Smooth muscle cell (in vitro differentiated cells): ENCODE data around the gene MLIP. TPM values are rescaled to one million over a fixed set of nuclear protein-coding genes. Genes with fewer than 3 reads are reported as not detected.

Source experiments
- DNase-seq: peaks from one replicate; lab custom pipeline; 2025; ENCODE audit not compliant: unreplicated experiment; lab: John Stamatoyannopoulos, UW
- H2AFZ ChIP-seq: fragments of 200-600 bp; sonication (generic); 2 replicates; pipeline ENCODE4 v1.6.0; 2016; ENCODE audit warnings: antibody characterized with exemption, low read depth, mild to moderate bottlenecking
- H3F3A ChIP-seq: fragments of 200-600 bp; sonication (generic); 2 replicates; pipeline ENCODE4 v1.6.0; 2017; ENCODE audit warnings: antibody characterized with exemption, low read depth
- H3K27ac ChIP-seq: fragments of 200-600 bp; sonication (generic); 2 replicates; pipeline ENCODE4 v1.5.1; 2016; ENCODE audit warnings: low read depth, mild to moderate bottlenecking
- H3K27me3 ChIP-seq: fragments of 200-600 bp; sonication (generic); 2 replicates; pipeline ENCODE4 v1.6.1; 2016; ENCODE audit warnings: low read depth, mild to moderate bottlenecking
- H3K36me3 ChIP-seq: fragments of 200-600 bp; sonication (generic); 2 replicates; pipeline ENCODE4 v1.5.1; 2016; ENCODE audit warnings: low read depth
- H3K4me1 ChIP-seq: fragments of 200-600 bp; sonication (generic); 2 replicates; pipeline ENCODE4 v1.5.1; 2016; ENCODE audit warnings: low read depth
- H3K4me2 ChIP-seq: fragments of 200-600 bp; sonication (generic); 2 replicates; pipeline ENCODE4 v1.6.0; 2016; ENCODE audit warnings: mild to moderate bottlenecking
- H3K4me3 ChIP-seq: fragments of 200-600 bp; sonication (generic); 2 replicates; pipeline ENCODE4 v1.5.1; 2016; ENCODE audit warnings: mild to moderate bottlenecking
- H3K79me2 ChIP-seq: fragments of 200-600 bp; sonication (generic); 2 replicates; pipeline ENCODE4 v1.6.0; 2016; ENCODE audit warnings: low read depth, mild to moderate bottlenecking
- H3K9ac ChIP-seq: fragments of 200-600 bp; sonication (generic); 2 replicates; pipeline ENCODE4 v1.6.0; 2016; ENCODE audit warnings: low read depth
- H3K9me3 ChIP-seq: fragments of 200-600 bp; sonication (generic); replicated peaks from 2 replicates; pipeline ENCODE4 v1.5.1; 2016; ENCODE audit warnings: low read depth
- H4K20me1 ChIP-seq: fragments of 200-600 bp; sonication (generic); 2 replicates; pipeline ENCODE4 v1.6.0; 2016; ENCODE audit warnings: low read depth
- WGBS: methylation state at CpG from one replicate; pipeline ENCODE4 v1.1.7; 2016; ENCODE audit warnings: low lambda C conversion rate; 5-methylcytosine and 5-hydroxymethylcytosine counted together
- polyA plus RNA-seq: library from polyadenylated mRNA; unstranded; fragments of >200 nt; fragmentation: Nextera tagmentation; extraction: Ambion mirVana; gene quantifications from 2 replicates; pipeline ENCODE4 v1.2.1, GENCODE V29; 2016
- total RNA-seq: library from RNA; depleted of rRNA; stranded (reverse); fragments of >200 nt; gene quantifications from 2 replicates; pipeline ENCODE4 v1.2.3, GENCODE V29; 2014
- TF ChIP-seq, protein P1 (sequence below): fragments of 200-600 bp; sonication (generic); IDR thresholded peaks from 2 replicates; pipeline ENCODE4 v1.5.1; 2017; ENCODE audit warnings: borderline replicate concordance, mild to moderate bottlenecking, antibody characterized with exemption; ENCODE audit not compliant: insufficient read depth, poor library complexity, severe bottlenecking

Gene MLIP
- total and polyA plus RNA-seq, 2 experiments from 2014 or later: not detected

- H3K27ac ChIP-seq: no peak overlapping the region
- H4K20me1 ChIP-seq: no peaks in the 10 kb centered on the region
- H3K4me3 ChIP-seq: no peak overlapping the region
- H2AFZ ChIP-seq: no peak overlapping the region
- no peaks in the 10 kb centered on the region for H3K27me3 ChIP-seq
- DNase-seq: no peak
- H3K4me1 ChIP-seq: peaks cover 4% of the 10 kb centered on the region
- H3F3A ChIP-seq: no peaks in the 10 kb centered on the region
- H3K9me3 ChIP-seq: no peaks in the 10 kb centered on the region
- no peak overlapping the region for H3K9ac ChIP-seq
- H3K36me3 ChIP-seq: no peaks in the 10 kb centered on the region
- H3K79me2 ChIP-seq: no peaks in the 10 kb centered on the region
- WGBS: 94% methylated on average over 6 of the region's 6 CpGs
- TF ChIP-seq, protein P1, sequence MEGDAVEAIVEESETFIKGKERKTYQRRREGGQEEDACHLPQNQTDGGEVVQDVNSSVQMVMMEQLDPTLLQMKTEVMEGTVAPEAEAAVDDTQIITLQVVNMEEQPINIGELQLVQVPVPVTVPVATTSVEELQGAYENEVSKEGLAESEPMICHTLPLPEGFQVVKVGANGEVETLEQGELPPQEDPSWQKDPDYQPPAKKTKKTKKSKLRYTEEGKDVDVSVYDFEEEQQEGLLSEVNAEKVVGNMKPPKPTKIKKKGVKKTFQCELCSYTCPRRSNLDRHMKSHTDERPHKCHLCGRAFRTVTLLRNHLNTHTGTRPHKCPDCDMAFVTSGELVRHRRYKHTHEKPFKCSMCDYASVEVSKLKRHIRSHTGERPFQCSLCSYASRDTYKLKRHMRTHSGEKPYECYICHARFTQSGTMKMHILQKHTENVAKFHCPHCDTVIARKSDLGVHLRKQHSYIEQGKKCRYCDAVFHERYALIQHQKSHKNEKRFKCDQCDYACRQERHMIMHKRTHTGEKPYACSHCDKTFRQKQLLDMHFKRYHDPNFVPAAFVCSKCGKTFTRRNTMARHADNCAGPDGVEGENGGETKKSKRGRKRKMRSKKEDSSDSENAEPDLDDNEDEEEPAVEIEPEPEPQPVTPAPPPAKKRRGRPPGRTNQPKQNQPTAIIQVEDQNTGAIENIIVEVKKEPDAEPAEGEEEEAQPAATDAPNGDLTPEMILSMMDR: no peak
- no peak overlapping the region for H3K4me2 ChIP-seq
Observed at GRCh38 chr6:54098450-54099044, 12.7 kb upstream of the MLIP start.

GRCh38 chr6:54099225-54099624 lies 12.0 kb upstream of the MLIP start:
- no peak overlapping the region for H3K4me2 ChIP-seq
- no peaks in the 10 kb centered on the region for H3F3A ChIP-seq
- no peak overlapping the region for H3K9ac ChIP-seq
- TF ChIP-seq, protein P1: no peak
- no peaks in the 10 kb centered on the region for H3K9me3 ChIP-seq
- H4K20me1 ChIP-seq: no peaks in the 10 kb centered on the region
- DNase-seq: no peak
- H3K79me2 ChIP-seq: no peaks in the 10 kb centered on the region
- H3K4me1 ChIP-seq: peaks cover 4% of the 10 kb centered on the region
- no peak overlapping the region for H3K4me3 ChIP-seq
- H3K36me3 ChIP-seq: no peaks in the 10 kb centered on the region
- H3K27me3 ChIP-seq: no peaks in the 10 kb centered on the region
- 94% methylated on average over 3 of the region's 3 CpGs for WGBS
- no peak overlapping the region for H2AFZ ChIP-seq
- no peak overlapping the region for H3K27ac ChIP-seq

DNA sequence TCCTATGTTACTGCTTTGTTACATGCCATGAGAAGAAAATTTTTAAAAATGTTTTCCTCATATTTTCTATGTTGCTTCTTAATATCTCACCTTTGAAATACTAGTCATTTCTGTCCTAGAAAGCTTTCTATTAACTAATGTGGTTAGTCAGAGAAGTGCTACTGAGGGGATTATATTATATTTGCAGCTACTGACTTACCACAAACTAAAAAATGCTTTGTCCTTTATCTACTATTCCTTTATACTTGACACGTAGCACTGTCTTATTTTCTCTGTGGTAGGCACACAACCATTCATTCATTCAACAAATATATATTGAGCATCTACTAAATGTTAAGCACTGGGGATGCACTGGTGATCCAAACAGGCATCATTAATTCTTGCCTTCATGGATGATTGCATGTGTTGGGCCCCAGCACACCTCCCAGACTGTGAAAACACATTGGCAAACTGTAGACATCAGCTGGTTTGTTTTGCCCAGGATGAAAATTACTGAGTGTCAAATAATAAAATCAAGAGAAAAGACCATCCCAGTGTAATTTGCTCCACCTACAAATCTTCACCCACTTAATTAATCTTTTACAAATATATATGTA lies 10.7 kb upstream of the MLIP start:
- Histone ChIP-seq H4K20me1 (no peaks in the 10 kb centered on the region), H3K9me3 (no peaks in the 10 kb centered on the region), H3K36me3 (no peaks in the 10 kb centered on the region), H3K4me2 (no peak overlapping the region), H3K9ac (no peak overlapping the region), H3K79me2 (no peaks in the 10 kb centered on the region), H3K4me3 (no peak overlapping the region), H3F3A (no peaks in the 10 kb centered on the region), H3K4me1 (peaks cover 4% of the 10 kb centered on the region), H2AFZ (no peak overlapping the region), H3K27me3 (no peaks in the 10 kb centered on the region), H3K27ac (no peak overlapping the region)
- WGBS: 100% methylated on average over 1 of the region's 1 CpG
- DNase-seq: no peak
- TF ChIP-seq, protein P1: no peak

GRCh38 chr6:54102238-54102637 lies 9.0 kb upstream of the MLIP start:
- no peaks in the 10 kb centered on the region for H3K9me3 ChIP-seq
- H4K20me1 ChIP-seq: no peaks in the 10 kb centered on the region
- TF ChIP-seq, protein P1: no peak
- no peaks in the 10 kb centered on the region for H3F3A ChIP-seq
- no peak overlapping the region for H3K9ac ChIP-seq
- no peak overlapping the region for H2AFZ ChIP-seq
- H3K4me3 ChIP-seq: no peak overlapping the region
- 64% methylated on average over 1 of the region's 1 CpG for WGBS
- H3K4me2 ChIP-seq: no peak overlapping the region
- H3K27me3 ChIP-seq: no peaks in the 10 kb centered on the region
- no peaks in the 10 kb centered on the region for H3K36me3 ChIP-seq
- H3K4me1 ChIP-seq: peaks cover 4% of the 10 kb centered on the region
- DNase-seq: no peak
- H3K27ac ChIP-seq: no peak overlapping the region
- H3K79me2 ChIP-seq: no peaks in the 10 kb centered on the region
